HG03378 (cell line): Measurements from ENCODE around the gene BMPR1A.
"Not testable (repeated sequence)": the region's sequence is repeated elsewhere in the genome, so short reads cannot be mapped to it uniquely, and the experiment has no call there.

Source experiments
- ATAC-seq: cut with Tn5 transposase; IDR thresholded peaks from one replicate; pipeline ENCODE4 v1.9.1; 2021; ENCODE audit warnings: mild to moderate bottlenecking, moderate library complexity; ENCODE audit not compliant: unreplicated experiment

Gene BMPR1A

DNA sequence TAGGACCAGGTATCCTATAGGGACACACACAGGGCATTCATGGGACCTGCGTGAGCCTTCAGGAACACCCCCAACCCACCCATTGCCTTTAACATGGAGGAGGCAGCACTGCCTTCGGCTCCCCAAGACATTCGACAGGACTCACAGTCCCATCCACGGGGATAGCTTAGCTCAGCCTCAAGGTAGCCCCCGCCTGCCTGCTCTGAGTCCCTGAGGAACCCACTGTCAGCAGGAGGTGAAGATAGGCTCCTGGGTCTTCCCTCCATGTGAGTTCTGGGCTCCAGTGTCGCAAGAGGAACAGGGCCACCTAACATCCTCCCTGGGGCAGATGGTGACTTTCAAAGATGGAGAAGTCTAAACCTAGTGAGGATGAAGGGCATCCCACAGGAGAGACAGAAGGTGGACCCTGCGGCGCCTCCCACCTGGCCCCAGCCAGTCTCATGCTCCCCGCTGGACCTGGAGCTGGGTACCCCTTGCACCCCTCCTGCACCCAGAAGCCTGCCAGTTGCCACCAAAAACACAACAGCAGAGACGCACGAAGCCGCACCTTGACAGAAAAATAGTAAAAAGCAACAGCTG, 207.0 kb downstream of the BMPR1A start:
- no peak for ATAC-seq

DNA sequence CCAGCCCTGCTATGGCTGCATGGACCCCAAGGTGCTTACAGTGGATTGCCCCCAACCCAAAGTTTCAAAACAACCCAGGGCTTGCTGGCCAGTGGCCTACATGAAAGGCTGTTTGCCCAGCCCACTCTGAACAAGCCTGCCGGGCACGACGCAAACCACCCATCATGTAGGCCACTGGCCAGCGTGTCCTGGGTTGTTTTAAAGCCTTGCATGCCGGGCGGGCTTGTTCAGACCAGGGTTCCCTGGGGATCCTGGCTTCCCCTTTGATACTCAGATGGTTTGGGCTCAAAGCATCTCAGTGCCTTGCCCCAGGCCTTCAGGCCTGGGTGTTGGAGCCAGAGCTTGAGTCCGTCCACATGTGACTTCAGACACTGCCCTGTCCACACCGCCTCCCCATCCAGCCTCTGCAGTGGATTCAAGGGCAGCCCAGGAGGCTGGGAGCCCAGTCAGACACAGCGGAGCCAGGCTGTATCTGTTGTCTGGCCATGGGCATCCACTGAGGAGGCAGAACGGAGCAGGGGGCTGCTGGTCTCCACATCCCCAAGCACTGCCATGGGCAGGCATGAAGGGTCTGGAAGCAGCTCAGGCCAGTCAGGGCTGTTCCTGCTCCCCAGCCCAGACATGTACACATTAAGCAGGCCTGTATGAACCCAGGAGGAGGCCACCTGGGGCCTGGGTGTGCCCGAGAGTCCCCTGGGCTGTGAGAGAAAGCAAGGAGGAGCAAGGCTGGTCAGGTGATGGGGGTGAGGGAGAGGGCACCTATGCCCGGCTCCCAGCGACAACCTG, 207.8 kb downstream of the BMPR1A start:
- ATAC-seq, result no peak

DNA sequence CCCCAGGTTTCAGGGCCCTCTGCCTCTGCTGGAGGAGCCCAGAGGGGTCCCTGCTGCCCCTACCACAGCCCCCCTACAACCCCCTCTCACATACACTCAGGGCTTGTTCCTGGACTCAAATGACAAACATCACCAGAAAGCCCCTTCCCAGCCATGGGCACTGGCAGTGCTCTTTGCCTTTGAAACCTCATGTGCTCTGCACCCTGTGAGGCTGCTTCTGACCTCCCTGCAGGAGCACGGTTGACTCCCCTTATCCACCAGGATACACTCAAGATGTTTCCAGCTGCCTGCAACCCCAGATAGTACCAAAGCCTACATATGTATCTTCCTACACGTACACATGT, 208.4 kb downstream of the BMPR1A start:
- no peak for ATAC-seq

DNA sequence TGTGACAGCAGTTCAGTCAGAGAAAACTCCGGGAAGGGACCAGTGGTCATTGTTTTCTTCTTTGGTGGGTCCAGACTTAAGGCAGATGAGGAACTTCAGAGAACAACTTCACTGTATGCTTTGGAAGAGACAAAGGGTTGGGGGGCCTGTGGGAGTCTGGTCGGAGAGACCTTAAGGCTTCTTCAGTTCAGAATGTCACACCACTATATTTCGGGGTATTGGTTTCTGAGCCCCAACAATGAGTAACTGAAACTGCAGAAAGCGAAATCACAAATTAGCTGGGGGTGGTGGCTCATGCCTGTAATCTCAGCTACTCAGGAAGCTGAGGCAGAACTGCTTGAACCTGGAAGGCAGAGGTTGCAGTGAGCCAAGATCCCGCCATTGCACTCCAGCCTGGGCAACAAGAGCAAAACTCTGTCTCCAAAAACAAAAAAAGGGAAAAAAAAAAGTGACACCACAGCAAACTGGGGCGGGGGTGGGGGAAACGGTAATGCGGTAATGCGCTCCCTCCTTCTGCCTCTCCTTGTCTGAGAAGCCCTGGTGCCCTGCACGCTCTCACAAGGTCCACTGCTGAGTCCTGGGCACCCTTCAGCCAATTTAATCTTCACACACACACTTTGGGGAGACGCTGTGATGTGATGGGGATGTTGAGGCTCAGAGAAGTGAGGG, 209.7 kb downstream of the BMPR1A start:
- ATAC-seq, result no peak

DNA sequence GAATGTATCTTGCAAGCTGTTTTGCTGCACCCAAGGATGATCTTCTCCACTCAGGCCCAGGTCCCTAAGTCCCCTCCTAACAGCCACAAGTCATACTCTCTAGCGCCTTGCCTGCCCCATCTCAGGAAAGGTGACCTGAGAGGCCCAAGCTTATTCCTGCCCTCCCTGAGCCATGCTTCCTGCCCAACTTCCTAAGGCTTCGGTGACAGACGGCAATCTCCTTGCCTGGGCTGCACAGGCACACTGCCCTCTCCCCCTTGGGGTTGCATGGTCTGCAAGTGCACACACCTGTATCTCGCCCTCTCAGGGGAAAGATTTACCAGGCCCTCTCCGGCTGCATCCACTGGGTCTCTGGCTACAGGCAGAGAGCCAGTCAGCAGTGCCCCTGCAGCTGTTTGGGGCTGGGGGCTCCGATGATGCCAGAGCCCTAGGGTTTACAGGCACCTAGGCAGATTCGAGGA, 211.1 kb downstream of the BMPR1A start:
- no peak for ATAC-seq

DNA sequence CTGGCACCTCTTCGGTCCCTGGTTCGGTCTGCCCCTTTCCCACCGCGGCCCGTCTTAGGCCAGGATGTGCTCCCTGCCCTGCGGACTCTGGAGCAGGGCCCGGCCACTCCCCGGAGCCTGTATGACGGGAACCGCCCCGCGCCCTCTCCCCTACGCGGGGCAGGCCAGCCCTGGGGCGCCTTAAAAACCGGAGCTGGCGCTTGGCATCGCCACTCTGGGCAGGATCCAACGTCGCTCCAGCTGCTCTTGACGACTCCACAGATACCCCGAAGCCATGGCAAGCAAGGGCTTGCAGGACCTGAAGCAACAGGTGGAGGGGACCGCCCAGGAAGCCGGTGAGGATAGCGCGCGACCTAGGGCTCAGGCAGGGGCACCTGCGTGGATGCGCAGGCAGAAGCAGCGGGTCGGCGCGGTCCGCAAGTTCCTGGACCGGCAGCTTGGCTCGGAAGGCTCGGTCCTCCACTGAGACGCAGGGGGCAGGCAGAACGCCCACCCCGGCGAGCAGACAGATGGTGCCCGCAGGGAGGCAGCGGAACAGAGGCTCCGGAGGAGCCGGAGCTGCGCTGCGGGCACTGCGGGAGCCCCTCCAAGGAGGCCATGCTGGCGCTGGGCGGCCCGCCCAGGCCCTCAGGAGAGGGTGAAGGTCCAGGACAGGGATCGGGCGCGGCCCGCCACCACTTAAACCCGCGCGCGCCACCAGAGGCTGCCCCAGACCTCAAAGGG, 212.0 kb downstream of the BMPR1A start, which contains the start of gene ADIRF:
ADIRF (plus strand) TSS at position 212 of the 723 bp plus-strand sequence; CDS start at position 275, 63 bp downstream.
- no peak for ATAC-seq

DNA sequence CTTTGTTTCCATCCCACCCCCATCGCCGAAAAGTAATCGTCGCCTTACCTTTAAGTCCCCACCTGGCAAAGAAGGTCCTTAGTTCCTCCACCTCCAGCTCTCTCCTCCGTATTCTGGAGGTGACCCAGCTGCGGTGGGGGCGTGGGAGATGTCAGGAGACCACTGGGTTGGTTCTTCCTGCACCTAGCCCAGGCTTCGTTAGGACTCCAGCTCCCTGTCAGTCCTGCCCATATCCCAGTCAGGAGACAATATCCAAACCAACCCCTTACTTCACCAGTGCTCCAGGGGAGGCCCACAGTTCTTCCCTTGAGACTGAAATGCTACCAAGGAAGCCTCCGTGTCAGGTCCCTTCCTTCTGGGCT, 212.6 kb downstream of the BMPR1A start:
- ATAC-seq, result no peak

DNA sequence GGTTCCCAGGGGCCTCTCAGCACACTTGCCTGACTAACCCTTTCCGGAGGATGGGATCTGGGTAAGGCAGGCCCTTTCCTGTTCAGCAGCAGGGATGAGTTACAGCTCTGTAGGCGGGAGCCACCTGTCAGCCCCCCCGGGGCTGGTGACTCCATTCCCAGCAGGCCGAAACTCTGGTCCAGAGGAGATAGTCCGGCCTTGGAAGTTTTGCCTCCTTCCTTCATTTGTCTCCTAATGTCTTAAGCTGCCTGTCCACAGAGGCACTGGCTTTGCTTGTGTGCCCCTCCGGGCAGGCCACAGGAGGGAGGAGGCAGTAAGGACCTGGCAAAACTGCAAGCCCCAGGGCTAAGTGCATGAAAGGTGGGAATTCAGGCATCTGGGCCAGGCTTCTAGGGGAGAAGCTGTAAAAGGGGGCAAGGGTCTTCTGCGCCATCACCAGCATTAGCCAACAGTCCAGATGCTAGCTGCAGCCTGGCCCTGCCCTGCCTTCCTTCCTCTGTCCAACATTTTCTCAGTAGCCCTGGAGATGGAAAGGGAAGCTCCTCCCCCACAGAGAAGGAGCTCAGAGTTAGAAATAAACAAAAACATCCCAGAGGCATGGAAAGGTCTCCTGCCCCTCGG, 213.1 kb downstream of the BMPR1A start:
- ATAC-seq, result no peak

DNA sequence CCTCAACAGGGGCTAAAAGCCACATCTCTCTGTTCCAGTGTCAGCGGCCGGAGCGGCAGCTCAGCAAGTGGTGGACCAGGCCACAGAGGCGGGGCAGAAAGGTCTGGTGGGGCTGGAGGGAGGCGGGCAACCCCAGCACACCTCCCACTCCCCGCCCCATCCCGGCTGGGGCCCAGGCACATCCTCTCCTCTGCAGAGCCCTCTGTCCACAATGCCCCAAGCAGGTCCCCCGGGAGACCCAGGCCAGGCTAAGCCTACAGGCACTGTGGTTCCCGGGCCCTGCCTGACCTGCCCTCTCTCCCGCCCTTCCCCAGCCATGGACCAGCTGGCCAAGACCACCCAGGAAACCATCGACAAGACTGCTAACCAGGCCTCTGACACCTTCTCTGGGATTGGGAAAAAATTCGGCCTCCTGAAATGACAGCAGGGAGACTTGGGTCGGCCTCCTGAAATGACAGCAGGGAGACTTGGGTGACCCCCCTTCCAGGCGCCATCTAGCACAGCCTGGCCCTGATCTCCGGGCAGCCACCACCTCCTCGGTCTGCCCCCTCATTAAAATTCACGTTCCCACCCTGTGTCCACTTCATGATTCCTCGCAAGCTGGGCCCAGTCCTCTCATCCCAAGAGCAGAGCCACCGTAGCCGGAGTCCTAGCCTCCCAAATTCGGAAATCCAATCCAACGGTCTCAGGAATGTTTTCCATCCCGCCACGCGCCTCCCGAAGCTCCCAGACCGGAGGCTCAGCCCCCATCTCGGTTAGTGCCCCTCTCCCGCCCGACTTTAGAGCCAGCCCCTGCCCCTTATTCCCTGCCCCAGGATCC, 214.0 kb downstream of the BMPR1A start:
- ATAC-seq, result no peak

DNA sequence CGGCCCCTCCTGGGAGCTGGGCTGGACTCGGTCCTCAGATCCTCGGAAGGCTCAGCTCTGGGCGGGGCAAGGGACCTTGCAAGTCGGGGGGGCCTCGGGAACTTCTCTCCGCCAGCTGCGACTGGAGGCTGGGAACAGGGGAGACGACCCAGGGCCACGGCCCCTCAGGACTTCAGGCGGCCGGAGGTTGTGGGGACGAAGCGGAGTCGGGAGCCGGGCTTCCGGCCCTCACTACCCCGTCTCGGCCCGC, 214.5 kb downstream of the BMPR1A start:
- no peak for ATAC-seq

DNA sequence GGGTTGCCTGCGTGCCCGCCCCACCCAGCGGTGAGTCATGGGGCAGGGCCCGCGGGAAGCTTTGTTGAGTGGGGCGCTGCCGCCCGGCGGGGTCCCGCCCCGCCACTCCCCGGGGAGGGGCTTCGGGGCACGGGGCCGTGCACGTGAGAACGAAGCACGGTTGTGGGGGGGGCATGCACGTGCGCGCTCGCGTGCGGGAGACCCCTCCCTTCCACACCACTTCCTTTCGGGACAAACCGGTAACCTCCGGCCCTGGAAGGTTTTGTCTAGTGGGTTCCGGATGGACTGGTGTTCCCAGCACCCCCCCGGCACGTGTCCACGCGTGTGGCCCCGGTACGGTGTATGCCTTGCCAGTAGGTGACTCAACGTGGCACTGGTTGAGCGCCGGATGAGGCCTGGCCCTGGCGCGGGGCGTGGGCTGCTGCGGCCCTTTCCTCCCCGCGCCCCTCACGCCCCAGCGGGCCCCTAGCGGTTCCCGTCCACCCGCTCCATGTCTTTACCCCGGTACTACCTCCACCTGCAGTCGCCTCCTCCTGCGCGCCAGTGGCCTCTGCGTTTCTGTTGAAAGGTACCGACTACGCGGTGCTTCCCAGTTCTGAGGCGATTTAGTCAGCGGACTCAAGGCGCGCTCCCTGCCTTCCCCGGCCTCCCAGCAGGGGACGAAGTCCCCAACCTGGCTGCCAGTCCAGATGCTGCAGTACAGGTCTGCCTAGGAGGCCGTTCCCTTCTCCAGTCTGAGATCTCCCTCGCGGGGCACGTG, 215.0 kb downstream of the BMPR1A start:
- ATAC-seq, result peak; percentile 58

DNA sequence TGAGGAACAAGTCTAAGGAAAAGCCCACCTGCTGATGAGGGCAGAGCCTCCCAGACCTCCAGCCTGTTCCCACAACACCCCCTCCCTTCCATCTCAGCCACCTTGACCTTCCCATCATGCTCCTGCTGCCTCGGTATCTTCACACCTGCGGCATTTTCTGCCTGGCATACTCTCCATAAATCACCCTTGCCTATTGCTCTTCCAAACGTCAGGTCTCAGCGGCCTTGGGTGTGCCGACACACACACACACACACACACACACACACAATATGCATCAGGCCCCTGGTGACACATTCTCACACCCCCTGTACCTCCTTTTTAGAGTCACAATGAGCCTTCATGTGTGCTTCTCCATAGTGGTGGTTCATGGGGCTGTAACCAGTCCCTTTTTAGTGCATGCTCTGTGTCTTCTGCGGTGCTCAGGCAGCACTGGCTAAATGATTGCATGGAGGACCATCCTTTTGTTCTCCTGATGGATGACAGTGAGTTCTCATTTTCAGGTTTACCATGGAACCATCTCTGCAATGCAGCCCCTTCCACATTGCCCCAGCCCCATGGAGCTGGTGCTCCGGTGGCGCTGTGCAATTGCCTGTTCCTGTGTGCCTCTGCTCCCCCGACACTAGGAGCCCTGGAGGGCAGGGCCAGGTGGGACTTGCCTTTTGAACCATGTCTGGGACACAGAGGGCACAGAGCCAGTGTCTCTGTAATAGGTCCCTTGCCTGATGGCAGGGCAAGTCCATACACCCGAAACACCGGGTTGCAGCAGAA, 216.4 kb downstream of the BMPR1A start:
- no peak for ATAC-seq

DNA sequence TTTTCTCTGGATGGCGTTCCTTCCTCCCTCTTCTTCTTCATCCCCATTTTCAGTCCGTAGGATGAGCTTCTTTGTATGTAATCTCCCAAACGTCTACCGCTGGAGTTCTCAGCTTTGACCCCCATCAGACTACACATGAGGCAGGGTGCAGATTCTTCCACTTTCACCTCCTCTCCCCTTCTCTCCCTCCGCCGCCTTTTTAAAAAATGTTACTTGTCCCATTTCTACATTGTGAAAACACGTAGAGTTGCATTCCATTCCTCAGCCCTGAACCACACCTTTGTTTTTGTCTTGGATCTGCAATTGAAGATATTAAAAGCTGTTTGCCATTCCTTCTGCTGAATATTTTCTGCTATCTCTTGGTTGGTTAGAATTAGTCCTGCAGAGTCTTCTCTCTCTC, 218.1 kb downstream of the BMPR1A start:
- no peak for ATAC-seq

DNA sequence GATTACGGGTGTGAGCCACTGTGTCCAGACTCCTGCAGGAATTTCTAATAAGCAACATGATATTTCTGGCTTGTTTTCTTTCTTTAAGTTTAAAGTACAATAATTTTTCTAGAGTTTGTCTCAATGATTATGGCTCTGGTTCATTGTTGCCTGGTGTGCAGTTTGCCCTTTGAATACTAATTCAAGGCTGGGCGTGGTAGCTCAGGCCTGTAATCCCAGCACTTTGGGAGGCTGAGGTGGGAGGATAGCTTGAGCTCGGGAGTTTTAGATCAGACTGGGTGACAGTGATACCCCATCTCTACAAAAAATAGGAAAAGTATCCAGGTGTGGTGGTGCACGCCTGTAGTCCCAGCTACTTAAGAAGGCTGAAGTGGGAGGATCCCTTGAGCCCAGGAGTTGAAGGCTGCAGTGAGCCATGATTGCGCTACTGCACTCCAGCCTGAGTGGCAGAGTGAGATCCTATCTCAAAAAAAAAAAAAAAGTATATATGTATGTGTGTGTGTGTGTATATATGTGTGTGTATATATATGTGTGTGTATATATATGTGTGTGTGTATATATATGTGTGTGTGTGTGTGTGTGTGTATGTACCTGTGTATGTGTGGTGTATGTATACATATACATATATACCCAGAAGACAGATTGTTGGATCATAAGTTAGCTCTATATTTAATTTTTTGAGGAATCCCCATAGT, 220.1 kb downstream of the BMPR1A start:
- ATAC-seq, result no peak

DNA sequence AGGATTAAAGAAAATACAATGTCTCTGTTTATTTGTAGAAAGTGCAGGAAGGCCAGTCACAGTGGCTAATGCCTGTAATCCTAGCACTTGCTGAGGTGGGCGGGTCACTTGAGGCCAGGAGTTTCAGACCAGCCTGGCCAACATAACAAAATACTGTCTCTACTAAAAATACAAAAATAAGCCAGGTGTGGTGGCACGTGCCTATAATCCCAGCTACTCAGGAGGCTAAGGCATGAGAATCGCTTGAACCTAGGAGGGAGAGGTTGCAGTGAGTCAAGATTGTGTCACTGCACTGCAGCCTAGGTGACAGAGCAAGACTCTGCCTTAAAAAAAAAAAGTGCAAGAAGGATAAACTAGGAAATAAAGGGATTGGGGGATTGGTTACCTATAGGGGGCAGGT, 222.0 kb downstream of the BMPR1A start:
- not testable (repeated sequence) for ATAC-seq

DNA sequence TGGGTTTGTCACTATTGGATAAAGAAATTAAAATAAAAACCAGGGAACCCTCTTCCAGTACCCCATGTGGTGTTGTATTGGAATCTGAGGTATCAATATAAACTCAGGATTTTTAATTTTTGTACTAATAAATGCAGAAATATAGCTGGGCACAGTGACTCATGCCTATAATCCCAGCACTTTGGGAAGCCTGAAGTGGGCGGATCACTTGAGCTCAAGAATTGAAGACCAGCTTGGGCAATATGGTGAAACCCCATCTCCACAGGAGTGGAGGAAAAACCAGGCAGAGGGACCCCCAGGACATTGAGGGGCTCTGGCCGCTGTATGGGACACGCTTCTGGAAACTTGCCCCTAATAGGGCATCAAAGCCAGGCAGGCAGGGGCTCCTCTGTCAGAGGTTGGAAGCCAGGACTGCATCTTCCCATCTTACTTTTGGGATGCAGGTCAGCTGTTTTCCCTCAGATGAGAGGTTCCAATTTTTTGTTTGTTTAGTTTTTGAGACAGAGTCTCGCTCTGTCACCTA, 222.9 kb downstream of the BMPR1A start:
- ATAC-seq, result no peak

DNA sequence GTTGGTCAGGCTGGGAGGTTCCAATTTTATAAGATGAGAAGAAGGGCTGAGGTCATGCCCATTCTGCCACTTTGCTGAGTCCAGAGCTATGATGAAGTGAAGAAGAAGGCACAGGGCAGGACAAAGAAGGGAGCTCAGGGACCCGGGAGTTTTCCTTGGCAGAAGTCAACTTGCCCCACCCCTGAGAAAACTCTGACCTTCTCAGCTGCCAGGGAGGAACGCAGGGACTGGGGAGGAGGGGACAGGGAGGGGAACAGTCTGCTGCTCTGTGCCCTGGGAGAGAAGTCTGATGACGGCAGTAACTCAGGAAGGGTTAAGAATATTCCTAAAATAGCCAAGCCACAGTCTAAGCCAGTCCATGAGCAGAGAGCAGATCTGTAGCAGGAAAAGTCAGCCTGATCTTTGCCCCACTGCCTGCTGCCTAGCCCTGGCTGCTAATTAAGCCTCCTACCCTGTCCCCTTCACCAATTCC, 223.6 kb downstream of the BMPR1A start:
- ATAC-seq, result no peak

DNA sequence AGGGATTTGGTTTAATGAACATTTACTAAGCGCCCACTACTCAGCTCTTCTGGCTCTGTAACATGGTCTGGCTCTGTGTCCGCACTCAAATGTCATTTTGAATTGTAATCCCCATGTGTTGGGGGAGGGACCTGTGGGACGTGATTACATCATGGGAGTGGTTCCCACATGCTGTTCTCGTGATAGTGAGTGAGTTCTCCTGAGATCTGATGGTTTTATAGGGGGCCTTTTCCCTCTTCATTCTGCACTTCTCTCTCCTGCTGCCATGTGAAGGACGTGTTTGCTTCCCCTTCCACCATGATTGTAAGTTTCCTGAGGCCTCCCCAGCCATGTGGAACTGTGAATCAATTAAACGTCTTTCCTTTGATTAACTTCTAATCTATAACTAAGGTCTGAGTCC, 224.6 kb downstream of the BMPR1A start:
- not testable (repeated sequence) for ATAC-seq
